Hematopoietic multipotent progenitor cell treated with erythropoietin and hydrocortisone succinate and interleukin-3 and kit ligand, for 4 days (in vitro differentiated cells): Measurements from ENCODE around the gene NR6A1.

Experiments
- DNase-seq: peaks from one replicate; pipeline ENCODE4 v3.0.0-alpha.2; 2015

Gene NR6A1

DNA sequence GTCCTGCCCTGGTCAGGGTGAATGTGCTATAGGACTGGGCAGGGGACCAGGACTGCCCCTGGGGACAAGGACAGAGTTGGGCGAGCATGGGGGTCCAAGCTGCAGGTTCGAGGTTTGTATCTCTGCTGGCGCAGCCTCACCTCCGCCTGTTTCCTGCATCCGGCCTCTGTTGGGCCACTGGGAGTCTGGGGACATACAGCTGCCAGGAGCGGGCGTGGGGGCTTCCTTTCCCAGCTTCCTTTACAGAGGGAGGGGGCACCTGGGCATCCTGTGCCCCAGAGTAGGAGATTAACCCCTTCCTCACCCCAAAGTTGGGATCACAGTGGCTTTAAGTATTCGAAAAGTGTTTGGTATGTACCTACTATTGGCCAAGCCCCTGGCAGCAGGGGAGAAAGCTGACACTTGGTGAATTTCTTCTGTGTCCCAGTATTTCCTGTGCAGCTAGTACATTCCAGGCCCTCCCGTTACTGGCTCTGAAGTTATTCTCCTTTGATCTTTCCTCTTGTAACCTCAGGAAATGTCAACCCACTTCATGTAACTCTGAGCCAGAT is 24.8 kb upstream of the NR6A1 start:
- no peak for DNase-seq

DNA sequence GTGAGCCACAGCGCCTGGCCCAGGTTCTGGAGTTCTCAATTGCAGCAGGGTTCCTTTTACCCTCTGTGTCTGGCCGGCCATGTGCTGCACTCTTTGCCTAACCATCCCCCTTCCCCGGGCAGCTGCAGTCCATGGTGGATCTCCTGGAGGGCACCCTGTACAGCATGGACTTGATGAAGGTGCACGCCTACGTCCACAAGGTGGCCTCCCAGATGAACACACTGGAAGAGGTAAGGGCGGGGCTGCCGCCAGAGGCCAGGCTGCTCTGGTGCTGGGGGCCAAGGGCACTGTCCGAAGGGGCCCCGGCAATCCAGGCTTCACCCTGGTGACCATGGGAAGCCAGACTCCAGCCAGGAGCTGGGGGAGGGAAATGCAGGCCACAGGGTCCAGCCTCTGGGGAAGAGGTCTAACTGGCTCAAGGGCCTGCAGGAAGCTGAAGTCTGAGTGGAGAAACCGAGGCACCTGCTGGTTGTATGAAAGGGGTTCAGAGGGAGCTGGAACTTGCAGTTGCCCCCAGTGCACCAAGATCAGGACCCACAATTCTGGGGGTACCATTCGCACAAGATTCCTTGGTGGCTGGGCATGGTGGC is 23.9 kb upstream of the NR6A1 start:
- no peak for DNase-seq

DNA sequence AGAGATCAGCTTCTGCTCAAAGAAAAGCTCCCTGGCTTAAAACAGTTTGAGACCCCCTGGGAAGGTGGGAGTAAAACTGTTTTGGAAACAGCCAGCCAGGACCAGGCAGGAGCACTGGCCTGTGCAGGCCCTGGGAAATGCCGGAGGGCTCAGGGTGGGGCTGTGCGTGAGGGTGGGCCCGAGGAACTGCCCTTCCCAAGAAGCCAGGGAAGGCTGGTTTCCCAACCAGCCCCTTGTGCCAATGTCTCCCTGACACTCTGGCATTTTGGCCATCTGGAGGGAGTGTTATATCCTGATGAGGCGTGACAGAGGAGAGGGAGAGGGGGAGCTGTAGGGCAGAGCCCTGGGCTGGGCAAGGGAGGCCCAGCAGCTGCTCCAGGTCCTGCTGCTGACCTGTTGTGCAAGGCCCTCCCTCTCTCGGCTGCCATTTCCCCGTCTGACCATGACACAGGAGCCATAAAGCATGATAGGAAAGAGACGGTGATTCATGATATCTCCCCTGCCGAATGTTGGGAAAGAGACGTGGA is 22.0 kb upstream of the NR6A1 start:
- no peak for DNase-seq

DNA sequence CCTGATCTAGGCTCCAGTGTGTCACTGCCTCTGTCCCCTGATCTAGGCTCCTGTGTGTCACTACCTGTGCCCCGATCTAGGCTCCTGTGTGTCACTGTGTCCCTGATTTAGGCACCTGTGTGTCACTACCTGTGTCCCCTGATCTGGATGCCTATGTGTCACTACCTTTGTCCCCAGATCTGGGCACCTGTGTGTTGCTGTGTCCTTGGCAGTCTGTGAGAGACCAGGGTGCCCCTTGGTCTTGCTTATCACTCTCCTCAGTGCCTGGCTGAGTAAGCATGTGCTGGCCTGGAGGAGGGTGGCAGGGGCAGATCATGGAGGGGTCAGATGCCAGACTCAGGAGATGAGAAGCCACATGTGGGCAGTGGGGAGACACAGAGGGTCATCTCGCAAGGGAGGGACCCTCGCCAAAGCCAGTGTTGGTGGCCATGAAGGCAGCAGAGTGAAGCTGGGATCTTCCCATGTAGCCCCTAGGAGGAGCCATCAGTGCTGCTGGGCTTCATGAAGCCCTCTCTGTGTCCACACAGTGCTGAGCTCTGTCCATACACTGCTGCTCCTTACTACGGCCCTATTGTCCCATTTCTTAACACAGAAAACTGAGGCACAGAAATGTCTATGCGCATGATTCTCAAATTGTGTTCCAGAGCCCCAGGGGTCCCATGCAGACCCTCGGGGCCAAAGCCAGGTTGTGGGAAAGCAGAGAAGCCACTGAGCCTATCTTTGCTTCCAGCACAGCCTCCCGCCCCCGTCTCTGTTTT is 21.3 kb upstream of the NR6A1 start:
- no peak for DNase-seq

DNA sequence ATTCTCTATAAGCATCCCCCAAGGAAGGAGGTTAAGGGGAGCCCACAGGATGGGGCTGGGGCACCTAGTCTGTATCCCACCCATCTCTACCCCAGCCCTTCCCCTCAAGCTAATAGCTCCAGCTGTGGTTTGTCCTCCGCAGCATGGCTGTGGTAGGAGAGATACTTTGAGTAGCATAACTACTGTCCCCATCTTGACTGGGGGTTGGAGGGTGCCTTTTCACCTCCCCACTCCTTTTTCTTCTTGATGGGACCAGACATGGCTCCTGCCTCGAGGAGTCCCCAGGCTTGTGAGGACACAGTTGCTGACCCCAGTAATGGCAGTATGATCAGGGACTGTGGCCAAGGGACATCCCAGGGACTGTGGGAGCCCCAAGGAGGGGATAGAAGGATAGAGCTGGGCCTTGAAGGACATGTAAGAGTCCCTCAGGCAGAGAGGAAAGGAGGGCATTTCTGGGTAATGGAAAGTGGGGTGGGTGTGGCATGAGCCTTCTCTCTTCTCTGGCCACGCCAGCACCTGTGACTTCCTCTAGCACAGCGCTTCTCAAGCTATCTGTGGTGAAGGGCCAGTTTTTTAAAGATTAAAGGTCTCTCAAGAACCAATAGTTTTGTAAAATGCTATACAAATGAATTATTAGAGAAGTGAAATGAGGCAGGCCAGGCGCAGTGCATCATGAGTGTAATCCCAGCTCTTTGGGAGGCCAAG is 19.8 kb upstream of the NR6A1 start:
- DNase-seq: no peak

DNA sequence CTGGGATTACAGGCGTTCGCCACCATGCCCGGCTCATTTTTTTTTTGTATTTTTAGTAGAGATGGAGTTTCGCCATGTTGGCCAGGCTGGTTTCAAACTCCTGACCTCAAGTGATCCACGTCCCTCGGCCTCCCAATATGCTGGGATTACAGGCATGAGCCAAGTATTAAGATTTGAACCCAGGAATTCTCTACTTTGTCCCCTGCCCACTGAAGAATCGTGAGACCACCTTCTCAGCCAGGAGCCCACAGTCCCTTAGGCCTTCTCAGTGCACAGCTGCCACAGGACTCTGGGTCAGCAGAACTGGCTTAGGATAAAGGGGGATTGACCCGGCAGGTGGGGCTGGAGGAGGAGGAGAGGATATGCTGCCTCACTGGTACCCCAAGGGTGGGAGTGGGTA is 19.2 kb upstream of the NR6A1 start:
- DNase-seq: no peak

DNA sequence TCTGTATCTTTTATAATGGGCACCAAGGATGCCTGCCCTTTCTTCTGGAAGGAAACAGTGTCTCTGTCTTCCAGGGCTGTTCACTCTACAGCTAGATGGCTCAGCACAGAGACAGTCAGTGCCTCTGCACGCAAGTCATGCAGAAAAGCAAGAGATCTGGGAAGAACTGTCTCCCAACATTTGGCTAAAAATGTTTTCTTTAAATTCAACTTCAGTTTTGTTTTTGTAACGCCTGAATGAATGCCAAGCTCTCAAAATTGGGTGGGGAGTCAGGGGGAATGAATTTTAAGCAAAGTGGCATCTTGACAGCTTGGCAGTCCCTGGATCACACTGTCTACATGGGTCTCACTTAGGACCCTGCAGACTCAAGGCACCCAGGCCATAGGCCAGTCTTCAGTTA is 18.4 kb upstream of the NR6A1 start:
- DNase-seq: no peak

DNA sequence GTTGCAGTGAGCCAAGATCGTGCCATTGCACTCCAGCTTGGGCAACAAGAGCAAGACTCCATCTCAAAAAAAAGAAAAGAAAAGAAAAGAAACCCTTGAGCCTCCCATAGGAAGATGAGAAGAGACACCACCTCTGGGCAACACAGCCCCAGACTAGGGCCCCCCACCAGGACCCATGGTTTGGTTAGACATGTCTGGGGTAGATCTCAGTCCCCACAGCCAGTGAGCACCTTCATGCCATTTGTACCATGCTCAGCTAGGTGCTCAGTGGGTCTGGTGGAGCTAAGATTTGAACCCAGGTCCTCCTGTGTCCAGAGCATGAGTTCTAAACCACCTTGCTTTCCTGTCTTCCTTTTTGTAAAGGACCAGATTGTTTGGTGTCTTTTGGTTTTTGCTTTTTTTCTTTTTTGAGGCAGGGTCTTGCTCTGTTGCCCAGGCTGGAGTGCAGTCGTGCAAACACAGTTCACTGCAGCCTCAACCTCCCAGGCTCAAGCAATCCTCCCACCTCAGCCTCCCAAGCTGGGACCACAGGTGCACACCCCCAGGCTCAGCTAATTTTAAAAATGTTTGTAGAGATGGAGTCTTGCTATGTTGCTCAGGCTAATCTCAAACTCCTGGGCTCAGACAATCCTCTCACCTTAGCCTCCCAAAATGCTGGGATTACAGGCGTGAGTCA is 17.6 kb upstream of the NR6A1 start:
- DNase-seq: no peak

DNA sequence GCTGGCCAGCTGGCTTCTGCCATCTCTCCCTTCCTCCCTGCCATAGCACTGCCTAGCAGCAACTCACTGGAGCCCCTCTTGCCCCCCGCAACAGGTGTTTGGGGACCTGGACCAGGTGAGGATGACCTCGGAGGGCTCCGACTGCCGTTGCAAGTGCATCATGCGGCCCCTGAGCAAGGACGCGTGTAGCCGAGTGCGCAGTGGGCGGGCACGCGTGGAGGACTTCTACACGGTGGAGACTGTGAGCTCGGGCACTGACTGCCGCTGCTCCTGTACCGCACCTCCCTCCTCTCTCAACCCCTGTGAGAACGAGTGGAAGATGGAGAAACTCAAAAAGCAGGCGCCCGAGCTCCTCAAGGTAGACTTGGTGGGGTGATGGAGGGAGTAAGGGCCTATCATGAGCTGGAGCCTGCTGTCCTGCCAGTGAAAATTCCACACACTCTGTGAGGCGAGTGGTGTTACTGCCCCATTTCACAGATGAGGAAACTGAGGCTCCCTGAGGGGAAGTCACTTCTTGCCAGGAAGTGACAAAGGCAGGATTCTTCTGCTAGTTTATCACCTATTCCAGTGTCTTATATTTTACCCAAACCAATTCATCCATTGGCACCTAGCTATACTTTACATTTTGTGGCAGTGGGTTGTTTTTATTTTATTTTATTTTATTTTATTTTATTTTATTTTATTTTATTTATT is 15.9 kb upstream of the NR6A1 start:
- DNase-seq: no peak

DNA sequence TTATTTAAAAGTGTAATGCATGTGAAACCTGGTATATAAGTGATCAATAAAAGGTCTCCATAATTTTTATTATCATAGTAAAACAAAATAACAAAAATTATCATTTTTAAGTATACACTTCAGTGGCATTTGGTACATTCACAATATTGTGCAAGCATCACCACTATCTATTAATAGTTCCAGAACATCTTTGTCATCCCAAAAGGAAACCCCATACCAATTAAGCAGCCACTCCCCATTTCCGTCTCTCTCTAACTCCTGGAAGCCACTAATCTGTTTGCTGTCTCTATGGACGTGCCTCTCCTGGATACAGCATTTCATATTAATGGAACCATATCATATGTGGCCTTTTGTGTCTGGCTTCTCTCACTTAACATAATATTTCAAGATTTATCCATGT is 13.4 kb upstream of the NR6A1 start:
- DNase-seq: peak; percentile 37

DNA sequence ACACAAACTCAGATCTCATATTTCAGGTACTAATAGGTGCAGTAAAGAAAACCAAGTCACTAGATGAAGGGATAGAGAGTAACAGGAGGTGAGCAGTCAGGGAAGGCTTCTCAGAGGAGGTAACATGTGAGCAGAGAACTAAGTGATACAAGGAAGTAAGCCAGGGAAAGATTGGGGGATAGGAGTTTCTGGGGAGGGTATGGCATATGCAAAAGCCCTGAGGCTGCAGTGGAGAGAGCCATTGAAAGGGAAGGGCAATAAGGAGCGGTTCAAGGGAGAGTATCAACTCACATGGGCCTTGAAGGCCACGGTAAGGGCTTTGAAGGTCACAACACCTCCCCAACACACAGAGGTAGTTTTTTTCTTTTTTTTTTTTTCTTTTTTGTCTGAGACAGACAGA is 12.7 kb upstream of the NR6A1 start:
- no peak for DNase-seq

DNA sequence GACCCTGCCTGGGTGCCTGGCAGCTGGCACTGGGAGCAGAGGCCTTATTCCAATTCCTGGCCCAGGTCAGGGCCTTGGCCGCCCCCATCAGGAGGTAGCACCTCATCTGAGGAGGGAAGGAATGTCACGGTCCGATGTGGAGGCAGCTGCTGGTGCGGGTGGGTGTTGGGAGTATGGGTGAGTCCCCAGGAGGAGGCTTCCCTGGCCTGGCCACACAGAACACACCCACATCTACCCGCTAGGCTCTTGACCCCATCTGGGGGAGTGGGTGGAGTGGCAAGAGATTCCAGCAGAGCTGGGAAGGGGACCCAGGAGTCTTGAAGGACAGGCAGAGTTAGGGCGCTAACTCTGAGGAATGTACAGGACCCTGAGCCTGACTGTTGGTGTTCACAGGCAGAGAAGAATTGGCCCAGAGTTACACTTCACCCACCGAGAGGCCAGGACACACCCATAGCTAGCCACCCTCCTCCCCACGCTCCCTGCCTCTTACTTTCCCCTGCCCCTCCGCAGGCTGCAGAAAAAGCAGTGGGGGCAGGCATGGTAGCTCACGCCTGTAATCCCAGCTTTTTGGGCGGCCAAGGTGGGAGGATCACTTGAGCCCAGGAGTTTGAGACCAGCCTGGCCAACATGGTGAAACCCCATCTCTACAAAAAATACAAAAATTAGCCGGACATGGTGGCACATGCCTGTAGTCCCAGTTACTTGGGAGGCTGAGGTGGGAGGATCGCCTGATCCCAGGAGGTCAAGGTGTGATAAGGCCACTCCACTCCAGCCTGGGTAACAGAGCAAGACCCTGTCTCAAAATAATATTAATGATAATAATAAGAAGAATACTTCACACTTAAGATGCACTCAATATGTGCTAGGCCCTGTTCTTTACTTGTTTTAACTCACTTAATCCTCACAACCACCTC is 11.8 kb upstream of the NR6A1 start:
- DNase-seq: no peak

DNA sequence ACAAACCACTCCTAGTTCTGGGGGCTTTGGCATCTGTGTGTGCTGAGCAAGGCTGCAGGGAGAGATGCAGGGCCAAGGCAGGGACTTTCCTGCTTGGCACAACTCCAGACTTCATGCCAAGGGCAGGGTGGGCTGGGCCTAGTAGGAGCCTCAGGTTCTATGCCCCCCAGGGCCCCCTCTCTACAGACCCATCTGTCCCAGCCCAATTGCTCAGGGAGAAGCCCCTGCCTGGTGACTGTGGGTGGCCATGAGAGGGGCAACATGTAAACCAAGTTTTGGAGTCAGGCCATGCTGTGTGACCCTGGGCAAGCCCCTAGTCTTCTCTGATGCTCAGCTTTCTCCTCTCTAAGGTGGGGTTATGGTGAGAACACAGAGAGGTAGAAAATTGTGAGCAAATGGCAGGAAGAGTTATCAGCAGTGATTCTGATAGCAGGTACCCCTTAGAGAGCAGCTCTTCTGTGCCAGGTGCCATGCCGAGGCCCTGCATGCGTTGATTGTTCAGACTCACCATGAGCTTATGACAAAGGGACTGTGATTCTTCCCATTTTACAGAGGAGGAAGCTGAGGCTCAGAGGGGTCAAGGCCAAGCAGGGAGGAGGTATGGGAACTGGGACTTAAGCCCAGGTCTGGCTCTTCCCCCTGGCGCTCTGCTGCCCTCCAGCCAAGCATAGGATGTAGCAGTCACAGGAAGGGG is 11.0 kb upstream of the NR6A1 start:
- no peak for DNase-seq

DNA sequence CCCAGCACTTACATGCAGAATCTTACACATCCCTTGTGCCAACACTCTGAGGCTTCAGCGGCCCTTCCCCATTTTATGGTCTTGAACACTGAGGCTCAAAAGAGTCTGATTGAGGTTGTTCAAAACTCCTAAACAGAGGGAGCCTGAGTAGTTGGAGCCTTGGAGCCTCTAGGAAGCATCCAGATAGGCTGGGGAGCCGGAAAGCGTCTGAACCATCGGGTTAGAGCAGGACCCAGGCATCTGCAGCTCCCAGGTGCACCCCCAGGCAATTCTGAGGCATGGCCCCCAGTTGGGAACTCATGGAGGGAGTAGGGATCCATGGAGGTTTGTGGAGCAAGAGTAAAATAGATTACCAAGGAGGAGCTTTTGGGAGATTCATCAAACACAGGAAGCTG is 9.6 kb upstream of the NR6A1 start:
- no peak for DNase-seq

DNA sequence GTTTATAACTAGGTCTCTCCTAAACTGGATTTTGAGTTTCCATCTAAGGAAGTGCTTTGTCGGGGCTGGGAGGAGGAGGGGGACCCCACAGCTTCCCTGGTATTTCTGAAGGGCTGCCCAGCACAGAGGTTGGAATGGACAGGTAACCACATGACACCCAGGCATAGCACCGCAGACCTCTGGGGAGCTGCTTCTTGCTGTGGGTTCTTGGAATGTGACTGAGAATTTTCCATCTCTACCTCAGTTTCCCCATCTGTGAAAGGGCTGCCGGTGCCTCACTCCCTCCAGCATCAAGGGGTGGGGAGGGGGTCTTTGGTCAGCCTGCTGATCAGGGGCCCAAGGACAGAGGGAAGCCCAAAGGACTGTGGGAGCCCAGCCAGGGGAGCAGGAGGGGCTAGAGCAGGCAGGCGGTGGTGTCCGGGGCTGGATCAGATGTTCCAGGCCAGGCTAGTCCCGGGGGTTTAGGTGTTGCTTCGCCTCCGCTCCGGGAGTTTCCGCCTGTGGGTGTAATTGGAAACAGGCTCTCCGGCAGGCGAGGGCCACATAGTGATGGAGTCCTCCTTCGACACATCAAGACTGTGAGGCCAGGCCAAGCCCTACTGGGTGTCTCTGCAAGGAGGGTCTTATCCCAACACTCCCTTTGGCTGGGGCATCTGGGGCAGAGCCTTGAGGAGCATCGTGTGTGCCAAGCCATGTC is 9.1 kb upstream of the NR6A1 start:
- no peak for DNase-seq

DNA sequence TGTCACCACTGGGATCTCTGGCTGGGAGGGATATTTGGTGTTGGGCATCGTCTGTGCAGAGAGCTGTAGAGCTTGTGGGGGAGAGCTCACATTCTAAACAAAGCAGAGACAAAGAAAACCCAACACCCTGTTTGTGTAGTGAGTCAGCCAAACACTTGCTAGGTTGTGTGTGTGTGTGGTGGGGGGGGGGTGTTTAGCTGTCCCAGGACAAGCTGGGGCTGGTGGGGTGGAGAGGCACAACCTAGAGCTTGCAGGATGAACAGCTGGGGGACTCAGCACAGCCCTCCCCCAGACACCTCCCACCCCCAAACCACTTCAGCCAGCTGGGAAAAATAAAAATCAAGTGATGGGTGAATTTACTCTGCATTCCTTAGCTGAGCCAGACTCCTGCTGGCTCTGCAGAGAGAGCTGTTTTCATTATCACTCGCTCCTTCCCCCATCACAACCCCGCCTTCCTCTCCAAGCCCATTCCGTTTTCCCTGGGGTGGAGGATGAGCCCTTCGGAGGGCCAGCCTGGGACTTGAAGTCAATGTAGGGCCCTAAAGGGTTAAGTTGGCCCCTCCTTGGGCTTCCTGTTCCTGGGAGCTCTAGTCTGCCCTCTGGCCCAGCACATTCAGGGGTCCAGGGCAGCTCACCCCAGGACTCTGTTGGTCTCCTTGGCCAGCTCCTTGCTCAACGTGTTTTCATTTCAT is 8.4 kb upstream of the NR6A1 start:
- no peak for DNase-seq

DNA sequence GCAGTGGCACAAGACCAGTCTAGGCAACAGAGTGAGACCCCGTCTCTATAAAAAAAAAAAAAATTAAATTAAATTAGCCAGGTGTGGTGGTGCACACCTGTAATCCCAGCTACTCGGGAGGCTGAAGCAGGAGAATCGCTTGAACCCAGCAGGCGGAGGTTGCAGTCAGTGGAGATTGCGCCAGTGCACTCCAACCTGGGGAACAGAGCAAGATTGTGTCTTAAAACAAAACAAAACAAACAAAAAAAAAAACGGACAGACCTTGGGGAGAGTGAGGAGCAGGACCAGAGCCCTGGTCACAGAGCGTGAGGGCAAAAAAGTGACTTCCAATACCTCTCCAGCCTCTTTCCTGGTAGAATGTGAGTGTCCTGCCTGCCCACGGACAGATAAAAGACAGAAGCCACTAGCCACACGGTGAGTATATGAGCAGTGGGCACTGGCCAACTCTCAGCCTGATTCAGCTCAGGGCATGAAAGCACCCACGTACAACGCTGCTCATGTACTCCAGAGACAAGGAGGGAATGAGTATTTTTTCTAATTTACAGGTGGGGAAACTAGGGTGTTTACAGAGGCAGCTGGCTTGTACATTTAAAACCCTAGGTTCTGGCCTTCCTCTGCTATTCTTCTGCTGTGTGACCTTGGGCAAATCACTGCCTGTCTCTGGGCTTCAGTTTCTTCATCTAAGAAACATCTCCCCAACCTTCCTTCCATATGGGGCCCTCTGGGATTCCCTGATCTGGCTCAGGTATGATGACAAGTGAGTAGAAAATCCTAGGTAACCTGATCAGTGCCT is 7.7 kb upstream of the NR6A1 start:
- no peak for DNase-seq

DNA sequence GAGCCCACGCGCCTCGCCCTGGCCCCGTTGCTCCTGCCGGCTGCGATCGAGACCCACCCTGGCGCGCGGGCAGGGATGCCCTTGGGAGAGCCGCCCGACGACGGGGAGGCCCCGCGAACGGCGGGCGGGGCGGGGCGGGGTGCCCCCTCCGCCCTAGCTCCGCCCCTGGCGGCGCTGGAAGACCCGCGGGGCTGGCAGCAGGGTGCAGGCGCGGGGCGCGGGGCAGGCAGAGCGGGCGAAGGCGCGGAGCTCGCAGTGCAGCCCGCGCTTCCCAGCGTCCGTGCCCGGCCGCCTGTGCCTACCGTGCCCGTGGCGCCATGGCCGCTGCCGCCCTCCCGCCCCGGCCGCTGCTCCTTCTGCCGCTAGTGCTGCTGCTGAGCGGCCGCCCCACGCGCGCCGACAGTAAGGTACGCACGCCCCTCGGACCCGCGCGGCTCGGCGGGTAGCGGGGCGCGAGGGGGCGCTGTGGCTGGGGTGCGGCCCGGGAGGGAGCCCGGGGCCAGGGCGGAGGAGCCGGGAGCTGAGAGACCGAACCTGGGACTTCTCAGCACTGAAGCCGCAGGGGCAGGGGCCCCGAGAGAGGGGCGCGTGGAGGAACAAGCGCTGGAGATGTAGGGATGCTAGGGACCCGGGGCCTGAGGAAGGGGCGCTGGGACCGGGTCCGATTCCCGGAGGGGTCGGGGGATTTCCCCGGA is 6.0 kb upstream of the NR6A1 start, which contains the start of gene OLFML2A:
Gene OLFML2A, plus strand, starts transcription at position 180 of the 695 bp plus-strand sequence. Its CDS starts 138 bp downstream, at position 318.
- peak; percentile 66 for DNase-seq
